Stimulated activated CD4-positive, alpha-beta T cell treated with anti-CD3 and anti-CD28 coated beads, Interleukin-15, amount 100 ng/mL, for 1 hour (primary cell): ENCODE measurements around the gene MAP2K5.
A peak's percentile ranks its signal among the peaks of the same experiment; 100 is the strongest.

Experiments used
- DNase-seq, 2 donors: peaks; one replicate each; pipeline ENCODE4 v3.0.0-alpha.2; 2020; ENCODE audit warnings: low read depth in 1 of 2, low spot score in 1 of 2

MAP2K5 gene

GRCh38 chr15:67777773-67778172 is 235.3 kb downstream of the MAP2K5 start:
- DNase-seq = no peak

GRCh38 chr15:67778968-67779548 is 236.6 kb downstream of the MAP2K5 start:
- DNase-seq = no peak

- DNase-seq = no peak
These were observed 237.1 kb downstream of the MAP2K5 start for GRCh38 chr15:67779549-67780111.

- no peak for DNase-seq
These were observed 238.6 kb downstream of the MAP2K5 start for GRCh38 chr15:67781061-67781460.

GRCh38 chr15:67781907-67782690 is 239.6 kb downstream of the MAP2K5 start:
- no peak for DNase-seq

GRCh38 chr15:67782691-67782991 is 240.1 kb downstream of the MAP2K5 start:
- no peak for DNase-seq

- peak in 1 of 2 donors; percentile 16 for DNase-seq
These were observed 240.8 kb downstream of the MAP2K5 start for GRCh38 chr15:67783303-67783702.

- DNase-seq = no peak
These were observed 241.7 kb downstream of the MAP2K5 start for GRCh38 chr15:67784090-67784781.

GRCh38 chr15:67784856-67785430 is 242.4 kb downstream of the MAP2K5 start:
- DNase-seq = no peak

GRCh38 chr15:67785431-67785830 is 242.9 kb downstream of the MAP2K5 start:
- no peak for DNase-seq

- DNase-seq = no peak
These were observed 244.1 kb downstream of the MAP2K5 start for GRCh38 chr15:67786646-67787045.

- DNase-seq = no peak
These were observed 246.5 kb downstream of the MAP2K5 start for GRCh38 chr15:67788986-67789385.

- DNase-seq = no peak
These were observed 248.3 kb downstream of the MAP2K5 start for GRCh38 chr15:67790610-67791319.

- no peak for DNase-seq
These were observed 249.9 kb downstream of the MAP2K5 start for GRCh38 chr15:67792250-67792942.

GRCh38 chr15:67794832-67795574 is 252.5 kb downstream of the MAP2K5 start:
- DNase-seq = peak in 1 of 2 donors; percentile 36

GRCh38 chr15:67796196-67797127 is 254.0 kb downstream of the MAP2K5 start:
- no peak for DNase-seq

- DNase-seq = no peak
These were observed 257.3 kb downstream of the MAP2K5 start for GRCh38 chr15:67799801-67800205.

GRCh38 chr15:67801142-67801541 is 258.6 kb downstream of the MAP2K5 start:
- DNase-seq = no peak
